HG03460 (cell line): ENCODE results near the gene DUS1L.

Experiments used
- ATAC-seq: cut with Tn5 transposase; IDR thresholded peaks from one replicate; pipeline ENCODE4 v1.9.1; 2021; ENCODE audit not compliant: unreplicated experiment

DUS1L gene

DNA sequence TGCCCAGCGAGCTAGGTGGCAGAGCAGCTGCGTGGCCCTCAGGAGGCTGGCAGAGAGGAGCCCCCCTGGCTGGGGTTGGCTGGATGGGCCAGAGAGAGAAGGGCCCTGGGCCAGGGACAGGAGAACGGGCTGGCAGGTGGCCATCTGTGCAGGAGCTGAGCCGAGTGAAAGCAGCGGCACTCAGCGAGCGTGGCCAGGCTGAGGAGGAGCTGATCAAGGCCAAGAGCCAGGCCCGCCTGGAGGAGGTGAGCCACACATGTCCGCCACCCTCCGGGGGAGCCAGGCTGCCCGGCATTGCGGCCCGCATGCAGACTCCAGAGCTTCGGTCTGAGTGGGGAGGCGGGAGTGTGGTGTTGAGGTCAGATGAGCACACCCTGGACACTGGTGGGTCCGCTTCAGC, 36.2 kb downstream of the DUS1L start:
- no peak for ATAC-seq

GRCh38 chr17:82028966-82029365, 36.6 kb downstream of the DUS1L start:
- no peak for ATAC-seq

- no peak for ATAC-seq
Observed at GRCh38 chr17:82028246-82028645, 37.4 kb downstream of the DUS1L start.

- no peak for ATAC-seq
Observed at GRCh38 chr17:82025401-82026107, 40.0 kb downstream of the DUS1L start.

- ATAC-seq: no peak
Observed at GRCh38 chr17:82024859-82025258, 40.7 kb downstream of the DUS1L start.

- ATAC-seq: peak; percentile 1
Observed at GRCh38 chr17:82023447-82024241, 42.0 kb downstream of the DUS1L start.

- ATAC-seq: peak; percentile 81
Observed at GRCh38 chr17:82022981-82023446, 42.6 kb downstream of the DUS1L start, which contains the start of gene LRRC45. Gene LRRC45, plus strand, starts transcription at chr17:82023305. Its CDS starts 339 bp downstream, at chr17:82023644.

- ATAC-seq: no peak
Observed at GRCh38 chr17:82022310-82022980, 43.2 kb downstream of the DUS1L start, which contains the start of gene CENPX. Gene CENPX, minus strand, starts transcription at chr17:82022878. Its CDS starts 17 bp downstream, at chr17:82022861.

DNA sequence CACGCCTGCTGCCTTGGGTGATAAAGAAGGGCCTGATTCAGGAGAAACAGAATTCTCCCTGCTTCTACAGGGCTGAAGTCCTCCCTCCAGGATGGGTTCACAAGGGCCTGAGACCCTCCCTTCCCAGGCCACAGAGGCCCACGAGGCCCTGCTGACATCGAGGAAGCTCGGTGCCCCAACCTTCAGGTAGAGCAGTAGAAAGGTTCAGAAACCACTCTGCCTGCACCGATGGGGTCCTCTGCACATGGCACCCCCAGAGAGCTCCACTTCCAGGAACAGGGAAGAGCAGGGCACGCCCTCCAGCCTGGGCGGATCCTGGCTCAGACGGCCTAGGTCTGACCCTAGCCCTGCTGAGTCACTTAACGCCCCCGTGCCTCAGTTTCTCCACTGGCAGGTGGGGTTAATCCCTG, 43.7 kb downstream of the DUS1L start:
- no peak for ATAC-seq

- no peak for ATAC-seq
Observed at GRCh38 chr17:82021107-82021899, 44.3 kb downstream of the DUS1L start.

DNA sequence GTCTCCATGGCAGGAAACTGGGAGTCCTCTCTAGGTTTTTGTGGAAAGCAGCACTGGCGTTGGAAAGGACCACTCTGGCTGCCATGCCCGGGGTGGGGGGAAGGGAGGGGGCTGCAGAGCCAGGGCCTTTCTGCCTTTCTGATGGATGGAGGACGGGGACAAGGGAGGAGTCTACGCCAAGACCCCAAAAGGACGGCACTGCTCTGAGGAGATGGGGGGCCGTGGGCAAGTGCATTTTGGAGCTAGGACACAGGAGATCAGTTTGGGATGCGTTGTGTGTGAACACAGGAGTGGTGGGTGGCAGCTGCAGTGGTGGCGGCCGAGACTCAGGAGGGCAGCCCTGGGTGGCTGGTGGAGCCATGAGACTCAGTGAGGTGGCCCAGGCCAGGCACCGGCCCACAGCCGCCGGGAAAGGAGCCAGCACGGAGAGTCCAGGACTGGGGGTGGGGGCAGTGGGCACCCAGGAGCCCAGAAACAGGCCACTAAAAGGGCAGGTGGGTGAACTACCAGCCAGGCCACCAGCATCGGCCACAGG, 45.0 kb downstream of the DUS1L start:
- no peak for ATAC-seq

DNA sequence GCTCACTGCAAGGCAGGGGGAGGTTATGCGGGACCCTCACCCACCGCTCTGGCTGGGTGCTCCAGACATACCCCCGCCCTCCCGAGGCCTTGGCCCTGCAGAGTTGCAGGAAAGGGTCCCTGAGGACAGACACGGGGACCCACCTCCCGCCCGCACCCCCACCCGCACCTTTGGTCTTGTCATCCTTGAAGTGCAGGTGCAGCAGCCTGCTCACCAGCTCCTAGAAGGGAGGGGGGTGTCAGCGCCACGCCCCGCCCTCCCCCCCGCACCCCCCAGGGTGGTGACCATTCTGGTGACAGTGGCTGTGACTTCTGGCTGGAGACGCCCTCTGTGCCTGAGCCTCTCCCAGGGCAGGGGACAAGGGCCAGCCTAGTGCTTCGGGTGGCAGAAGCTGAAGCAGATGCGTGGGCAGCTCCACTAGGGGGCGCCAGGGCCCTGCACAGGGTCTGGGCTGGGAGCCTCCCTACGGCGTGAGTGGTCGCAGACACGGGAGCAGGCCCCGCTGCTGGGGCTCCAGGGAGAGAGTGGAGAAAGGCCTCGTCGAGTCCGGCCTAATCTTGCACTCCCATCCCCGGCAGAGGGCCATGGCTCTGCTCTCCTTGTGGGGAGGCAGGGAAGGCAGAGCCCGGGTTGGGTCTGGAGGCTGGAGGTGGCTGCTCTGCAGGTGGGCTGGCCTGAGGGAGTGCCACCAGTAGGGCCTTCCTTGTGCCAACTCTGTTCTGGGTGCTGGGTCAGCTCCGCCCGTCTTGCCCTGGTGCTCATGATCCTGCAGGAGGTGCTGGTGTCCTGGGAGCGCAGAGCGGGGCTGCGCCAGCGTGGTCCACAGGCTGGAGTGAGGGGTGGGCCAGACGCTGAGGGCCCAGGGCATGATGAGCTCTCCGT, 45.7 kb downstream of the DUS1L start:
- ATAC-seq: no peak

- ATAC-seq: no peak
Observed at GRCh38 chr17:82018989-82019689, 46.5 kb downstream of the DUS1L start.

GRCh38 chr17:82018152-82018988, 47.2 kb downstream of the DUS1L start:
- ATAC-seq: no peak

- no peak for ATAC-seq
Observed at GRCh38 chr17:82017612-82018151, 47.9 kb downstream of the DUS1L start.

- no peak for ATAC-seq
Observed at GRCh38 chr17:82016875-82017459, 48.6 kb downstream of the DUS1L start.
